ENCODE results near the gene NOVA1. TPM values are rescaled to one million over a fixed set of nuclear protein-coding genes. Genes with fewer than 3 reads are reported as not detected.

The NOVA1 gene
- total RNA-seq = under 0.01 and 0.65 TPM in 2 replicates

GRCh38 chr14:26597589-26598080 lies at the start of gene NOVA1:
Gene NOVA1 (minus strand): TSS chr14:26598033. CDS start chr14:26597436, 597 bp downstream.

Measured in smooth muscle cell of the umbilical artery (primary cell).